ENCODE results near the gene BCL2. TPM values are rescaled to one million over a fixed set of nuclear protein-coding genes. Genes with fewer than 3 reads are reported as not detected.
A peak's percentile ranks its signal among the peaks of the same experiment; 100 is the strongest.

Gene BCL2
- total and polyA plus RNA-seq, 9 of the 15 experiments (the other 6 are each of a cell fraction or from before 2014, with no cell fraction given): 0.10 to 1.1 (median 0.65) TPM

- TF ChIP-seq EP400 (IDR thresholded peaks at IDR 0.05): peak; percentile 22; the same call in 1 of the 2 replicates
- TF ChIP-seq, protein P1, sequence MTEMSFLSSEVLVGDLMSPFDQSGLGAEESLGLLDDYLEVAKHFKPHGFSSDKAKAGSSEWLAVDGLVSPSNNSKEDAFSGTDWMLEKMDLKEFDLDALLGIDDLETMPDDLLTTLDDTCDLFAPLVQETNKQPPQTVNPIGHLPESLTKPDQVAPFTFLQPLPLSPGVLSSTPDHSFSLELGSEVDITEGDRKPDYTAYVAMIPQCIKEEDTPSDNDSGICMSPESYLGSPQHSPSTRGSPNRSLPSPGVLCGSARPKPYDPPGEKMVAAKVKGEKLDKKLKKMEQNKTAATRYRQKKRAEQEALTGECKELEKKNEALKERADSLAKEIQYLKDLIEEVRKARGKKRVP (CRISPR knock-in tag; IDR thresholded peaks at IDR 0.05): peak; percentile 63; the same call in 1 of the 2 replicates
- TF ChIP-seq, protein P2, sequence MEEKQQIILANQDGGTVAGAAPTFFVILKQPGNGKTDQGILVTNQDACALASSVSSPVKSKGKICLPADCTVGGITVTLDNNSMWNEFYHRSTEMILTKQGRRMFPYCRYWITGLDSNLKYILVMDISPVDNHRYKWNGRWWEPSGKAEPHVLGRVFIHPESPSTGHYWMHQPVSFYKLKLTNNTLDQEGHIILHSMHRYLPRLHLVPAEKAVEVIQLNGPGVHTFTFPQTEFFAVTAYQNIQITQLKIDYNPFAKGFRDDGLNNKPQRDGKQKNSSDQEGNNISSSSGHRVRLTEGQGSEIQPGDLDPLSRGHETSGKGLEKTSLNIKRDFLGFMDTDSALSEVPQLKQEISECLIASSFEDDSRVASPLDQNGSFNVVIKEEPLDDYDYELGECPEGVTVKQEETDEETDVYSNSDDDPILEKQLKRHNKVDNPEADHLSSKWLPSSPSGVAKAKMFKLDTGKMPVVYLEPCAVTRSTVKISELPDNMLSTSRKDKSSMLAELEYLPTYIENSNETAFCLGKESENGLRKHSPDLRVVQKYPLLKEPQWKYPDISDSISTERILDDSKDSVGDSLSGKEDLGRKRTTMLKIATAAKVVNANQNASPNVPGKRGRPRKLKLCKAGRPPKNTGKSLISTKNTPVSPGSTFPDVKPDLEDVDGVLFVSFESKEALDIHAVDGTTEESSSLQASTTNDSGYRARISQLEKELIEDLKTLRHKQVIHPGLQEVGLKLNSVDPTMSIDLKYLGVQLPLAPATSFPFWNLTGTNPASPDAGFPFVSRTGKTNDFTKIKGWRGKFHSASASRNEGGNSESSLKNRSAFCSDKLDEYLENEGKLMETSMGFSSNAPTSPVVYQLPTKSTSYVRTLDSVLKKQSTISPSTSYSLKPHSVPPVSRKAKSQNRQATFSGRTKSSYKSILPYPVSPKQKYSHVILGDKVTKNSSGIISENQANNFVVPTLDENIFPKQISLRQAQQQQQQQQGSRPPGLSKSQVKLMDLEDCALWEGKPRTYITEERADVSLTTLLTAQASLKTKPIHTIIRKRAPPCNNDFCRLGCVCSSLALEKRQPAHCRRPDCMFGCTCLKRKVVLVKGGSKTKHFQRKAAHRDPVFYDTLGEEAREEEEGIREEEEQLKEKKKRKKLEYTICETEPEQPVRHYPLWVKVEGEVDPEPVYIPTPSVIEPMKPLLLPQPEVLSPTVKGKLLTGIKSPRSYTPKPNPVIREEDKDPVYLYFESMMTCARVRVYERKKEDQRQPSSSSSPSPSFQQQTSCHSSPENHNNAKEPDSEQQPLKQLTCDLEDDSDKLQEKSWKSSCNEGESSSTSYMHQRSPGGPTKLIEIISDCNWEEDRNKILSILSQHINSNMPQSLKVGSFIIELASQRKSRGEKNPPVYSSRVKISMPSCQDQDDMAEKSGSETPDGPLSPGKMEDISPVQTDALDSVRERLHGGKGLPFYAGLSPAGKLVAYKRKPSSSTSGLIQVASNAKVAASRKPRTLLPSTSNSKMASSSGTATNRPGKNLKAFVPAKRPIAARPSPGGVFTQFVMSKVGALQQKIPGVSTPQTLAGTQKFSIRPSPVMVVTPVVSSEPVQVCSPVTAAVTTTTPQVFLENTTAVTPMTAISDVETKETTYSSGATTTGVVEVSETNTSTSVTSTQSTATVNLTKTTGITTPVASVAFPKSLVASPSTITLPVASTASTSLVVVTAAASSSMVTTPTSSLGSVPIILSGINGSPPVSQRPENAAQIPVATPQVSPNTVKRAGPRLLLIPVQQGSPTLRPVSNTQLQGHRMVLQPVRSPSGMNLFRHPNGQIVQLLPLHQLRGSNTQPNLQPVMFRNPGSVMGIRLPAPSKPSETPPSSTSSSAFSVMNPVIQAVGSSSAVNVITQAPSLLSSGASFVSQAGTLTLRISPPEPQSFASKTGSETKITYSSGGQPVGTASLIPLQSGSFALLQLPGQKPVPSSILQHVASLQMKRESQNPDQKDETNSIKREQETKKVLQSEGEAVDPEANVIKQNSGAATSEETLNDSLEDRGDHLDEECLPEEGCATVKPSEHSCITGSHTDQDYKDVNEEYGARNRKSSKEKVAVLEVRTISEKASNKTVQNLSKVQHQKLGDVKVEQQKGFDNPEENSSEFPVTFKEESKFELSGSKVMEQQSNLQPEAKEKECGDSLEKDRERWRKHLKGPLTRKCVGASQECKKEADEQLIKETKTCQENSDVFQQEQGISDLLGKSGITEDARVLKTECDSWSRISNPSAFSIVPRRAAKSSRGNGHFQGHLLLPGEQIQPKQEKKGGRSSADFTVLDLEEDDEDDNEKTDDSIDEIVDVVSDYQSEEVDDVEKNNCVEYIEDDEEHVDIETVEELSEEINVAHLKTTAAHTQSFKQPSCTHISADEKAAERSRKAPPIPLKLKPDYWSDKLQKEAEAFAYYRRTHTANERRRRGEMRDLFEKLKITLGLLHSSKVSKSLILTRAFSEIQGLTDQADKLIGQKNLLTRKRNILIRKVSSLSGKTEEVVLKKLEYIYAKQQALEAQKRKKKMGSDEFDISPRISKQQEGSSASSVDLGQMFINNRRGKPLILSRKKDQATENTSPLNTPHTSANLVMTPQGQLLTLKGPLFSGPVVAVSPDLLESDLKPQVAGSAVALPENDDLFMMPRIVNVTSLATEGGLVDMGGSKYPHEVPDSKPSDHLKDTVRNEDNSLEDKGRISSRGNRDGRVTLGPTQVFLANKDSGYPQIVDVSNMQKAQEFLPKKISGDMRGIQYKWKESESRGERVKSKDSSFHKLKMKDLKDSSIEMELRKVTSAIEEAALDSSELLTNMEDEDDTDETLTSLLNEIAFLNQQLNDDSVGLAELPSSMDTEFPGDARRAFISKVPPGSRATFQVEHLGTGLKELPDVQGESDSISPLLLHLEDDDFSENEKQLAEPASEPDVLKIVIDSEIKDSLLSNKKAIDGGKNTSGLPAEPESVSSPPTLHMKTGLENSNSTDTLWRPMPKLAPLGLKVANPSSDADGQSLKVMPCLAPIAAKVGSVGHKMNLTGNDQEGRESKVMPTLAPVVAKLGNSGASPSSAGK (IDR thresholded peaks at IDR 0.05): 0 out of 2 replicates have a peak, but pooled peaks have one; percentile 16
- TF ChIP-seq TRIM24 (IDR thresholded peaks at IDR 0.05): peak in 1 of 2 experiments; percentile 17; a peak in 1 of 4 replicates
- no peak for TF ChIP-seq GABPB1 (CRISPR knock-in tag; IDR thresholded peaks at IDR 0.05)
- no peak for TF ChIP-seq YBX1 (IDR thresholded peaks at IDR 0.05)
- no peak for TF ChIP-seq JUN (IDR thresholded peaks at IDR 0.05; ENCODE audit: borderline replicate concordance, low read depth, low read length)
- no peak for TF ChIP-seq JUN (CRISPR knock-in tag; IDR thresholded peaks at IDR 0.05; ENCODE audit: borderline replicate concordance)
- TF ChIP-seq CREB5 (CRISPR knock-in tag; IDR thresholded peaks at IDR 0.05): no peak
- TF ChIP-seq ZNF133 (CRISPR knock-in tag; IDR thresholded peaks at IDR 0.05): no peak
- TF ChIP-seq CBX3 (IDR thresholded peaks at IDR 0.05; ENCODE audit: borderline replicate concordance in 1 of 2, low read length in 2 of 2): no peak
- no peak for TF ChIP-seq KDM4B (IDR thresholded peaks at IDR 0.05; ENCODE audit: borderline replicate concordance in 2 of 2, low read depth in 1 of 2)
- TF ChIP-seq IRF1 (CRISPR knock-in tag; IDR thresholded peaks at IDR 0.05; ENCODE audit: borderline replicate concordance): no peak
- TF ChIP-seq FOS (IDR thresholded peaks at IDR 0.05; ENCODE audit: extremely low read depth, insufficient read length): no peak
These were observed 106.2 kb downstream of the BCL2 start (continued) for GRCh38 chr18:63213331-63213900.

All from K562 (cell line).